ENCODE data around the gene SLC39A6. TPM values are rescaled to one million over a fixed set of nuclear protein-coding genes. Genes with fewer than 3 reads are reported as not detected.

The SLC39A6 gene
- polyA plus RNA-seq, 1 of the 3 experiments (the other 2 are of a cell fraction) = 67.4 TPM

DNA sequence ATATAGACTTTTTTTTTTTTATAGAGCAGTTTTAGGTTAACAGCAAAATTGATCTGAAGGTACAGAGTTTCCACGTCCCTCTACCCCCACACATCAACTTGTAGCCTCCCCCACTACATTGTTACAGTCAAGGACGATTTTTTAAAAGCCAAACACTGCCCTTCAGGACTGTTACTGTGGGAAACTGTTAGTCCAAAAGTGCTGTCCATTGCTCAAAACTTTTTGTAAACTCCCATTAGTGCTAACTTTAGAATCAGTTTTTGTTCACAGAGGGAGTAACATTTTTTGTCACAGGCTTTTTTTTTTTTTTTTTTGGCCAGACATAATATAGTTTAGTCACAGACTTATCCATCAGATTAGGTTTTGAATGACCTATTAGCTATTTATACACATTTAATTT, 24.6 kb upstream of the SLC39A6 start (continued):
- TF ChIP-seq, protein P1, sequence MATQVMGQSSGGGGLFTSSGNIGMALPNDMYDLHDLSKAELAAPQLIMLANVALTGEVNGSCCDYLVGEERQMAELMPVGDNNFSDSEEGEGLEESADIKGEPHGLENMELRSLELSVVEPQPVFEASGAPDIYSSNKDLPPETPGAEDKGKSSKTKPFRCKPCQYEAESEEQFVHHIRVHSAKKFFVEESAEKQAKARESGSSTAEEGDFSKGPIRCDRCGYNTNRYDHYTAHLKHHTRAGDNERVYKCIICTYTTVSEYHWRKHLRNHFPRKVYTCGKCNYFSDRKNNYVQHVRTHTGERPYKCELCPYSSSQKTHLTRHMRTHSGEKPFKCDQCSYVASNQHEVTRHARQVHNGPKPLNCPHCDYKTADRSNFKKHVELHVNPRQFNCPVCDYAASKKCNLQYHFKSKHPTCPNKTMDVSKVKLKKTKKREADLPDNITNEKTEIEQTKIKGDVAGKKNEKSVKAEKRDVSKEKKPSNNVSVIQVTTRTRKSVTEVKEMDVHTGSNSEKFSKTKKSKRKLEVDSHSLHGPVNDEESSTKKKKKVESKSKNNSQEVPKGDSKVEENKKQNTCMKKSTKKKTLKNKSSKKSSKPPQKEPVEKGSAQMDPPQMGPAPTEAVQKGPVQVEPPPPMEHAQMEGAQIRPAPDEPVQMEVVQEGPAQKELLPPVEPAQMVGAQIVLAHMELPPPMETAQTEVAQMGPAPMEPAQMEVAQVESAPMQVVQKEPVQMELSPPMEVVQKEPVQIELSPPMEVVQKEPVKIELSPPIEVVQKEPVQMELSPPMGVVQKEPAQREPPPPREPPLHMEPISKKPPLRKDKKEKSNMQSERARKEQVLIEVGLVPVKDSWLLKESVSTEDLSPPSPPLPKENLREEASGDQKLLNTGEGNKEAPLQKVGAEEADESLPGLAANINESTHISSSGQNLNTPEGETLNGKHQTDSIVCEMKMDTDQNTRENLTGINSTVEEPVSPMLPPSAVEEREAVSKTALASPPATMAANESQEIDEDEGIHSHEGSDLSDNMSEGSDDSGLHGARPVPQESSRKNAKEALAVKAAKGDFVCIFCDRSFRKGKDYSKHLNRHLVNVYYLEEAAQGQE (IDR thresholded peaks at IDR 0.05; ENCODE audit: low read depth, low read length) = no peak
- TF ChIP-seq GATA2 (CRISPR knock-in tag; IDR thresholded peaks at IDR 0.05) (no peak), GABPA (IDR thresholded peaks at IDR 0.05; ENCODE audit: low read depth) (no peak), TEAD4 (IDR thresholded peaks at IDR 0.05; ENCODE audit: borderline replicate concordance, insufficient read depth) (no peak), JUND (IDR thresholded peaks at IDR 0.05) (no peak), FOXJ3 (CRISPR knock-in tag; IDR thresholded peaks at IDR 0.05) (no peak)

DNA sequence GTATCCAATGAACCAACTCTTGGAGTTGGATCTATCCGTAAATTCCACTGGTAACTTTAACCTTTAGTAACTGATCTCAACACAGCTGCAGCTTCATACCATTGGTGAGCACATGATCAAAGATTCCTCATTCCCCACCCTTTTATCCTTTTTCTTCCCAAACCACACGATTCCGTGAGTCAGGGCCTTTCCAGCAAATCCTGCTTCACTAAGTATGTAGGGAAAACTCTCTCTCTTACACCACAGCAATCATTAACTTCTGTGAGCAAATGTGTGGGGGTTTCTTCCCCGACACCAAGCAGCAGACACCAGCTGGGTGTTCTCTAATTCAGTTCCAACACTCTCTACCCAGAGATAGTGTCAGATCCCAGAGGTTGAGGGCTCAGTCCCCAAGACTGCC, 24.1 kb upstream of the SLC39A6 start:
- Histone ChIP-seq H3K4me2 (no peak overlapping the region), H3F3A (replicated peaks; ENCODE audit: insufficient read depth) (peaks cover 25% of the 10 kb centered on the region), H3K4me1 (ENCODE audit: control insufficient read depth in 1 of 2, insufficient read depth in 2 of 2, low read depth in 1 of 2, low read length in 1 of 2) (peaks cover 0 to 18% of the 10 kb centered on the region in 2 experiments; a peak in 2 of 4 replicates), H2AFZ (ENCODE audit: low read depth) (no peak overlapping the region), H3K27ac (ENCODE audit: low read depth in 2 of 2, low read length in 1 of 2) (peak overlapping the region in 1 of 2 experiments; percentile 17; a peak in 2 of 4 replicates), H3K9ac (no peak overlapping the region), H3K79me2 (ENCODE audit: insufficient read depth) (no peaks in the 10 kb centered on the region), H3K4me3 (ENCODE audit: low read depth in 2 of 2, low read length in 1 of 2) (no peak overlapping the region), H3K9me3 (no peaks in the 10 kb centered on the region), H3K27me3 (ENCODE audit: insufficient read depth) (no peaks in the 10 kb centered on the region), H3K9me2 (no peaks in the 10 kb centered on the region), H3K36me3 (replicated peaks in 1 of 2; ENCODE audit: control insufficient read depth in 1 of 2, insufficient read depth in 2 of 2, low read length in 1 of 2) (peaks cover 49 to 76% of the 10 kb centered on the region in 2 experiments), H4K20me1 (ENCODE audit: insufficient read depth) (no peaks in the 10 kb centered on the region)
- 92% methylated on average over 4 of the region's 4 CpGs for WGBS (ENCODE audit: low lambda C conversion rate)
- CTCF ChIA-PET = no interaction called here
- no peak for DNase-seq
- POLR2A ChIA-PET = no interaction called here
- TF ChIP-seq TAF1 (IDR thresholded peaks at IDR 0.05; ENCODE audit: borderline replicate concordance, low read depth, low read length) (no peak), EZH2phosphoT487 (IDR thresholded peaks at IDR 0.05; ENCODE audit: borderline replicate concordance, low read depth) (no peak), MEF2A (IDR thresholded peaks at IDR 0.05; ENCODE audit: borderline replicate concordance, low read depth) (no peak), RCOR1 (IDR thresholded peaks at IDR 0.05; ENCODE audit: low read length) (no peak), GABPA (IDR thresholded peaks at IDR 0.05; ENCODE audit: low read depth) (no peak), SMC3 (IDR thresholded peaks at IDR 0.05; ENCODE audit: low read depth, low read length) (no peak), TEAD4 (IDR thresholded peaks at IDR 0.05; ENCODE audit: borderline replicate concordance, insufficient read depth) (no peak), SIN3A (IDR thresholded peaks at IDR 0.05; ENCODE audit: borderline replicate concordance, low read depth, low read length) (no peak), POLR2AphosphoS5 (IDR thresholded peaks at IDR 0.05; ENCODE audit: low read depth, low read length) (no peak), MXI1 (IDR thresholded peaks at IDR 0.05; ENCODE audit: low read depth, low read length) (no peak), ELF1 (IDR thresholded peaks at IDR 0.05) (no peak), FOSL2 (IDR thresholded peaks at IDR 0.05; ENCODE audit: borderline replicate concordance, low read depth) (no peak), NRF1 (IDR thresholded peaks at IDR 0.05; ENCODE audit: low read depth, low read length) (no peak)
- TF ChIP-seq, protein P2, sequence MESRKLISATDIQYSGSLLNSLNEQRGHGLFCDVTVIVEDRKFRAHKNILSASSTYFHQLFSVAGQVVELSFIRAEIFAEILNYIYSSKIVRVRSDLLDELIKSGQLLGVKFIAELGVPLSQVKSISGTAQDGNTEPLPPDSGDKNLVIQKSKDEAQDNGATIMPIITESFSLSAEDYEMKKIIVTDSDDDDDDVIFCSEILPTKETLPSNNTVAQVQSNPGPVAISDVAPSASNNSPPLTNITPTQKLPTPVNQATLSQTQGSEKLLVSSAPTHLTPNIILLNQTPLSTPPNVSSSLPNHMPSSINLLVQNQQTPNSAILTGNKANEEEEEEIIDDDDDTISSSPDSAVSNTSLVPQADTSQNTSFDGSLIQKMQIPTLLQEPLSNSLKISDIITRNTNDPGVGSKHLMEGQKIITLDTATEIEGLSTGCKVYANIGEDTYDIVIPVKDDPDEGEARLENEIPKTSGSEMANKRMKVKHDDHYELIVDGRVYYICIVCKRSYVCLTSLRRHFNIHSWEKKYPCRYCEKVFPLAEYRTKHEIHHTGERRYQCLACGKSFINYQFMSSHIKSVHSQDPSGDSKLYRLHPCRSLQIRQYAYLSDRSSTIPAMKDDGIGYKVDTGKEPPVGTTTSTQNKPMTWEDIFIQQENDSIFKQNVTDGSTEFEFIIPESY (IDR thresholded peaks at IDR 0.05; ENCODE audit: borderline replicate concordance, low read depth) = no peak
- TF ChIP-seq, protein P3, sequence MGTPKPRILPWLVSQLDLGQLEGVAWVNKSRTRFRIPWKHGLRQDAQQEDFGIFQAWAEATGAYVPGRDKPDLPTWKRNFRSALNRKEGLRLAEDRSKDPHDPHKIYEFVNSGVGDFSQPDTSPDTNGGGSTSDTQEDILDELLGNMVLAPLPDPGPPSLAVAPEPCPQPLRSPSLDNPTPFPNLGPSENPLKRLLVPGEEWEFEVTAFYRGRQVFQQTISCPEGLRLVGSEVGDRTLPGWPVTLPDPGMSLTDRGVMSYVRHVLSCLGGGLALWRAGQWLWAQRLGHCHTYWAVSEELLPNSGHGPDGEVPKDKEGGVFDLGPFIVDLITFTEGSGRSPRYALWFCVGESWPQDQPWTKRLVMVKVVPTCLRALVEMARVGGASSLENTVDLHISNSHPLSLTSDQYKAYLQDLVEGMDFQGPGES (IDR thresholded peaks at IDR 0.05; ENCODE audit: low read depth, low read length) = no peak
- TF ChIP-seq, protein P4, sequence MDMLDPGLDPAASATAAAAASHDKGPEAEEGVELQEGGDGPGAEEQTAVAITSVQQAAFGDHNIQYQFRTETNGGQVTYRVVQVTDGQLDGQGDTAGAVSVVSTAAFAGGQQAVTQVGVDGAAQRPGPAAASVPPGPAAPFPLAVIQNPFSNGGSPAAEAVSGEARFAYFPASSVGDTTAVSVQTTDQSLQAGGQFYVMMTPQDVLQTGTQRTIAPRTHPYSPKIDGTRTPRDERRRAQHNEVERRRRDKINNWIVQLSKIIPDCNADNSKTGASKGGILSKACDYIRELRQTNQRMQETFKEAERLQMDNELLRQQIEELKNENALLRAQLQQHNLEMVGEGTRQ (IDR thresholded peaks at IDR 0.05; ENCODE audit: borderline replicate concordance, low read depth, low read length) = no peak
- TF ChIP-seq, protein P1 (IDR thresholded peaks at IDR 0.05; ENCODE audit: low read depth, low read length) = no peak

All from SK-N-SH (cell line).